HCT116 (cell line): ENCODE measurements around the gene ANKRD55. TPM values are rescaled to one million over a fixed set of nuclear protein-coding genes. Genes with fewer than 3 reads are reported as not detected.
"Not testable (repeated sequence)": the region's sequence is repeated elsewhere in the genome, so short reads cannot be mapped to it uniquely, and the experiment has no call there.

Source experiments
- ATAC-seq: fragments of 200-7000 bp; cut with Tn5 transposase; 2 replicates; pipeline ENCODE4 v1.9.1; 2020; ENCODE audit warnings: mild to moderate bottlenecking, moderate library complexity
- BruUV-seq: library from RNA; stranded (reverse); fragments of 400-500 nt; replicated peaks from 2 replicates; lab custom pipeline; 2021; lab: Mats Ljungman, UMichigan
- CTCF ChIA-PET: fragments of 300-600 bp; sonication (Branson Sonifier 250); formaldehyde crosslinking; loops from one replicate; lab custom pipeline; 2021; ENCODE audit warnings: antibody characterized with exemption; lab: Charles Lee
- POLR2A ChIA-PET: fragments of 300-600, 350-600 bp; sonication (Branson Sonifier 250); formaldehyde crosslinking; loops from one replicate; lab custom pipeline; 2021; ENCODE audit warnings: antibody characterized with exemption; lab: Charles Lee
- RAD21 ChIA-PET, 2 experiments: fragments of 300-600 bp; sonication (Branson Sonifier 250); formaldehyde crosslinking; loops; one replicate each; lab custom pipeline; 2023; ENCODE audit warnings: low total read pairs in 2 of 2; ENCODE audit not compliant: uncharacterized antibody in 2 of 2, unreplicated experiment in 2 of 2, low non-redundant PET in 1 of 2; lab: Charles Lee
- DNase-seq: peaks from one replicate; pipeline ENCODE4 v3.0.0-alpha.2; 2010; ENCODE audit warnings: low read depth, low spot score
- H2AFZ ChIP-seq: fragments of 200-600 bp; shearing (Covaris generic), sonication (generic); 2 replicates; pipeline ENCODE4 v1.6.1; 2017; ENCODE audit warnings: low read depth, mixed run types, mixed read lengths, antibody characterized with exemption, low read length; ENCODE audit not compliant: poor library complexity, severe bottlenecking
- H3K27ac ChIP-seq: 2 replicates; pipeline ENCODE4 v1.5.1; 2012; ENCODE audit warnings: low read depth, low read length
- H3K27me3 ChIP-seq: fragments of 200-600 bp; sonication (generic); 2 replicates; pipeline ENCODE4 v1.6.1; 2016; ENCODE audit warnings: mixed run types, low read length, mixed read lengths; ENCODE audit not compliant: insufficient read depth
- H3K36me3 ChIP-seq, 2 experiments: fragments of 200-500 bp in 1 of 2; fragments of 200-600 bp in 1 of 2; sonication (Bioruptor generic) in 1 of 2; sonication (generic) in 1 of 2; 2 replicates each; pipeline versions ENCODE4 v1.5.1 to v1.6.1; 2014 to 2016; ENCODE audit warnings: low read length in 2 of 2, inconsistent platforms in 1 of 2, mixed read lengths in 1 of 2, mixed run types in 1 of 2; ENCODE audit not compliant: insufficient read depth in 2 of 2, control insufficient read depth in 1 of 2
- H3K4me1 ChIP-seq, 2 experiments: fragments of 200-600 bp in 1 of 2; sonication (generic) in 1 of 2; 2 replicates each; pipeline versions ENCODE4 v1.5.1 to v1.6.1; 2012 to 2017; ENCODE audit warnings: low read length in 2 of 2, inconsistent platforms in 1 of 2, mild to moderate bottlenecking in 1 of 2, mixed read lengths in 1 of 2, mixed run types in 1 of 2, moderate library complexity in 1 of 2; ENCODE audit not compliant: insufficient read depth in 2 of 2, control insufficient read depth in 1 of 2
- H3K4me2 ChIP-seq: fragments of 200-600 bp; sonication (generic); 2 replicates; pipeline ENCODE4 v1.6.1; 2017; ENCODE audit warnings: mixed run types, low read length, mixed read lengths
- H3K4me3 ChIP-seq, 2 experiments: fragments of 200-600 bp in 1 of 2; sonication (generic) in 1 of 2; replicated peaks in 1 of 2; 2 replicates each; pipeline ENCODE4 v1.5.1; 2011 to 2016; ENCODE audit warnings: low read length in 2 of 2, control low read depth in 1 of 2, low read depth in 1 of 2, mild to moderate bottlenecking in 1 of 2, mixed read lengths in 1 of 2, mixed run types in 1 of 2
- H3K79me2 ChIP-seq: fragments of 200-600 bp; sonication (generic); 2 replicates; pipeline ENCODE4 v1.6.1; 2017; ENCODE audit warnings: mild to moderate bottlenecking, mixed run types, low read length, moderate library complexity, mixed read lengths; ENCODE audit not compliant: insufficient read depth
- H3K9ac ChIP-seq: fragments of 200-600 bp; sonication (generic); 2 replicates; pipeline ENCODE4 v1.6.1; 2016; ENCODE audit warnings: low read length, mixed read lengths
- H3K9me2 ChIP-seq: fragments of 200-600 bp; sonication (generic), shearing (Covaris generic); 2 replicates; pipeline ENCODE4 v1.6.1; 2017; ENCODE audit warnings: mixed run types, mild to moderate bottlenecking, moderate library complexity; ENCODE audit not compliant: insufficient read depth
- H3K9me3 ChIP-seq, 2 experiments: fragments of 200-500 bp in 1 of 2; fragments of 200-600 bp in 1 of 2; sonication (Bioruptor generic) in 1 of 2; sonication (generic) in 1 of 2; 2 replicates each; pipeline ENCODE4 v1.6.1; 2014 to 2017; ENCODE audit warnings: low read length in 2 of 2, mixed read lengths in 2 of 2, inconsistent platforms in 1 of 2, low read depth in 1 of 2, mild to moderate bottlenecking in 1 of 2, mixed run types in 1 of 2, moderate library complexity in 1 of 2; ENCODE audit not compliant: control insufficient read depth in 1 of 2, insufficient read depth in 1 of 2
- H4K20me1 ChIP-seq: fragments of 200-600 bp; sonication (generic), shearing (Covaris generic); 2 replicates; pipeline ENCODE4 v1.6.1; 2017; ENCODE audit warnings: mixed run types, mild to moderate bottlenecking, moderate library complexity; ENCODE audit not compliant: insufficient read depth
- CBX3 ChIP-seq: IDR thresholded peaks from 2 replicates; pipeline ENCODE4 v1.6.1; 2012; ENCODE audit warnings: low read depth
- CEBPB ChIP-seq: IDR thresholded peaks from 2 replicates; pipeline ENCODE4 v1.6.1; 2012; ENCODE audit warnings: low read depth
- EGR1 ChIP-seq: IDR thresholded peaks from 2 replicates; pipeline ENCODE4 v1.6.1; 2012; ENCODE audit warnings: low read depth
- ELF1 ChIP-seq: IDR thresholded peaks from 2 replicates; pipeline ENCODE4 v1.6.1; 2012; ENCODE audit warnings: low read depth, borderline replicate concordance
- EZH2 ChIP-seq: fragments of 200-600 bp; sonication (generic); IDR thresholded peaks from 2 replicates; pipeline ENCODE4 v1.6.1; 2017; ENCODE audit warnings: antibody characterized with exemption, mixed run types
- EZH2phosphoT487 ChIP-seq: fragments of 200-600 bp; IDR thresholded peaks from 2 replicates; pipeline ENCODE4 v1.6.1; 2018; ENCODE audit warnings: antibody characterized with exemption, borderline replicate concordance
- FOSL1 ChIP-seq: IDR thresholded peaks from 2 replicates; pipeline ENCODE4 v1.6.1; 2012; ENCODE audit warnings: low read depth
- JUND ChIP-seq: IDR thresholded peaks from 2 replicates; pipeline ENCODE4 v1.6.1; 2012
- POLR2AphosphoS5 ChIP-seq: IDR thresholded peaks from 2 replicates; pipeline ENCODE4 v1.6.1; 2011; ENCODE audit warnings: mild to moderate bottlenecking, low read depth, low read length, moderate library complexity
- RAD21 ChIP-seq: IDR thresholded peaks from 2 replicates; pipeline ENCODE4 v1.6.1; 2012; ENCODE audit warnings: low read depth, mild to moderate bottlenecking
- SIN3A ChIP-seq: IDR thresholded peaks from 2 replicates; pipeline ENCODE4 v1.6.1; 2012; ENCODE audit warnings: low read depth
- YY1 ChIP-seq: IDR thresholded peaks from 2 replicates; pipeline ENCODE4 v1.6.1; 2011; ENCODE audit warnings: low read length, low read depth, moderate library complexity, mild to moderate bottlenecking; ENCODE audit not compliant: insufficient replicate concordance; ENCODE audit errors: extremely low read depth
- ZFX ChIP-seq: fragments of 450-650 bp; IDR thresholded peaks from 2 replicates; pipeline ENCODE4 v1.6.1; 2017
- ZNF274 ChIP-seq: fragments of 200-500 bp; sonication (Bioruptor generic); IDR thresholded peaks from 2 replicates; pipeline ENCODE4 v1.6.1; 2014; ENCODE audit warnings: mild to moderate bottlenecking, low read depth, low read length, inconsistent platforms
- intact Hi-C: fragments of 100-400 bp; cut with micrococcal nuclease; formaldehyde crosslinking; loops from 2 replicates; pipeline ENCODE4 v1.10.0; 2022
- total RNA-seq: library from RNA; stranded (reverse); gene quantifications from one replicate; pipeline ENCODE4 v1.2.1, GENCODE V29; 2021; ENCODE audit not compliant: unreplicated experiment
- TF ChIP-seq, protein P1 (sequence below): IDR thresholded peaks from 2 replicates; pipeline ENCODE4 v1.6.1; 2011; ENCODE audit warnings: mild to moderate bottlenecking, low read length, moderate library complexity; ENCODE audit not compliant: insufficient replicate concordance; ENCODE audit errors: extremely low read depth
- TF ChIP-seq, protein P2 (sequence below): IDR thresholded peaks from 2 replicates; pipeline ENCODE4 v1.6.1; 2012
- TF ChIP-seq, protein P3 (sequence below), 3 experiments: fragments of 200-600 bp in 1 of 3; sonication (generic) in 1 of 3; IDR thresholded peaks in 2 of 3; conservative IDR thresholded peaks in 1 of 3; 2 replicates each; pipeline ENCODE4 v1.5.1; 2012 to 2017; ENCODE audit warnings: low read depth in 2 of 3, low read length in 2 of 3, antibody characterized with exemption in 1 of 3, borderline replicate concordance in 1 of 3, control low read depth in 1 of 3, mild to moderate bottlenecking in 1 of 3, mixed read lengths in 1 of 3, mixed run types in 1 of 3, moderate library complexity in 1 of 3; ENCODE audit not compliant: insufficient read depth in 1 of 3

The ANKRD55 gene
- total RNA-seq, 1 experiment from 2014 or later: not detected

DNA sequence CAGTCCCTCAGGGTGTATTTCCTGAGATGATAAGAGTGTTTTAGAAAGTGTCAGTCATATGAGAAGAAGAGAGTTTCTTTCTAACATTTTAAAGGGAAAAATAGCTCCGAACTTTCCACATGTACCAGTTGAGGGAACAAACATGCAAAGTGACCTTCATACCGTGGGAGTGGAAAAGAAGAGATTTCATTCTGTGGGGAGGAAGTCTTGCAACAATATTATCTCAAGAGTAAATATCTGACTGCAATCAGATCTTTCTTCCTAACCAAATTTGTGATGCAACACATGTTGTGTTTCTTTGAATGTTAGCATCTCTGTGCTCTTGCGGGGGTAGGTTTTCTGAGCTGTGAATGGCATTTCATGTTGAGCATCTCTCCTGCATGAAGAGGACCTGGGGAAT, 30.6 kb downstream of the ANKRD55 start:
- no TSS peak for BruUV-seq
- CTCF ChIA-PET: interaction anchor here (4.4 kb wide), 1 partner anchor 266 kb away, joined by 102 read pairs; no protein-coding TSS in a partner anchor

DNA sequence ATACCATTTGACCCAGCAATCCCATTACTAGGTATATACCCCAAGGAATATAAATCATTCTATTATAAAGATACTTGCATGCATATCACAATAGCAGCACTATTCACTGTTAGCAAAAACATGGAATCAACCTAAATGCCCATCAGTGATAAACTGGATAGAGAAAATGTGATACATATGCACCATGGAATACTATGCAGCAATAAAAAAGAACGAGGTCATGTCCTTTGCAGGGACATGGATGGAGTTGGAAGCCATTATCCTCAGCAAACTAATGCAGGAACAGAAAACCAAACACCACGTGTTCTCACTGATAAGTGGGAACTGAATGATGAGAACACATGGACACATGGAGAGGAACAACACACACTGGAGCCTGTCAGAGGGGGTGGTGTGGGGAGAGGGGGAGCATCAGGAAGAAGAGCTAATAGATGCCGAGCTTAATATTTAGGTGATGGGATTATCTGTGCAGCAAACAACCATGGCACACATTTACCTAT, 31.3 kb downstream of the ANKRD55 start:
- ATAC-seq, H3K4me1 ChIP-seq, H3K79me2 ChIP-seq, H3K4me3 ChIP-seq, DNase-seq, H3K27me3 ChIP-seq, H3K9me2 ChIP-seq, H3K27ac ChIP-seq, H4K20me1 ChIP-seq, H3K4me2 ChIP-seq, BruUV-seq, H3K36me3 ChIP-seq, H2AFZ ChIP-seq, H3K9me3 ChIP-seq, H3K9ac ChIP-seq: not testable (repeated sequence)
- ChIA-PET RAD21 (interaction anchor here (2.5 to 2.7 kb wide), 2 partner anchors 265 to 266 kb away, joined by 19 to 20 read pairs; no protein-coding TSS in a partner anchor), POLR2A (interaction anchor here (2.7 kb wide), 1 partner anchor 266 kb away, joined by 10 read pairs; no protein-coding TSS in a partner anchor), CTCF (interaction anchor here (0.6 to 4.4 kb wide), 5 partner anchors 130 to 303 kb away, joined by 3 to 102 read pairs (median 5); no protein-coding TSS in a partner anchor)
- intact Hi-C loops: loop anchor here (1.0 to 5.0 kb wide), 5 partner anchors 62 to 1030 kb away; partner anchors contain the start of gene SLC38A9

More for the DNA sequence above, 30.6 kb downstream of the ANKRD55 start:
- Histone ChIP-seq H4K20me1 (no peaks in the 10 kb centered on the region), H3K4me2 (no peak overlapping the region), H3K4me1 (no peaks in the 10 kb centered on the region), H3K27me3 (no peaks in the 10 kb centered on the region), H3K9me3 (no peaks in the 10 kb centered on the region), H3K9ac (no peak overlapping the region), H3K79me2 (no peaks in the 10 kb centered on the region), H3K4me3 (no peak overlapping the region), H2AFZ (no peak overlapping the region), H3K9me2 (no peaks in the 10 kb centered on the region), H3K36me3 (no peaks in the 10 kb centered on the region), H3K27ac (no peak overlapping the region)
- POLR2A ChIA-PET: no interaction called here
- TF ChIP-seq SIN3A (no peak), CBX3 (no peak), EZH2phosphoT487 (no peak), EGR1 (no peak), ZFX (no peak), POLR2AphosphoS5 (no peak), RAD21 (no peak), ZNF274 (no peak), ELF1 (no peak), CEBPB (no peak), YY1 (no peak), JUND (no peak), FOSL1 (no peak), EZH2 (no peak)
- TF ChIP-seq, protein P1, sequence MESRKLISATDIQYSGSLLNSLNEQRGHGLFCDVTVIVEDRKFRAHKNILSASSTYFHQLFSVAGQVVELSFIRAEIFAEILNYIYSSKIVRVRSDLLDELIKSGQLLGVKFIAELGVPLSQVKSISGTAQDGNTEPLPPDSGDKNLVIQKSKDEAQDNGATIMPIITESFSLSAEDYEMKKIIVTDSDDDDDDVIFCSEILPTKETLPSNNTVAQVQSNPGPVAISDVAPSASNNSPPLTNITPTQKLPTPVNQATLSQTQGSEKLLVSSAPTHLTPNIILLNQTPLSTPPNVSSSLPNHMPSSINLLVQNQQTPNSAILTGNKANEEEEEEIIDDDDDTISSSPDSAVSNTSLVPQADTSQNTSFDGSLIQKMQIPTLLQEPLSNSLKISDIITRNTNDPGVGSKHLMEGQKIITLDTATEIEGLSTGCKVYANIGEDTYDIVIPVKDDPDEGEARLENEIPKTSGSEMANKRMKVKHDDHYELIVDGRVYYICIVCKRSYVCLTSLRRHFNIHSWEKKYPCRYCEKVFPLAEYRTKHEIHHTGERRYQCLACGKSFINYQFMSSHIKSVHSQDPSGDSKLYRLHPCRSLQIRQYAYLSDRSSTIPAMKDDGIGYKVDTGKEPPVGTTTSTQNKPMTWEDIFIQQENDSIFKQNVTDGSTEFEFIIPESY: no peak
- TF ChIP-seq, protein P2, sequence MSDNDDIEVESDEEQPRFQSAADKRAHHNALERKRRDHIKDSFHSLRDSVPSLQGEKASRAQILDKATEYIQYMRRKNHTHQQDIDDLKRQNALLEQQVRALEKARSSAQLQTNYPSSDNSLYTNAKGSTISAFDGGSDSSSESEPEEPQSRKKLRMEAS: no peak
- TF ChIP-seq, protein P3, sequence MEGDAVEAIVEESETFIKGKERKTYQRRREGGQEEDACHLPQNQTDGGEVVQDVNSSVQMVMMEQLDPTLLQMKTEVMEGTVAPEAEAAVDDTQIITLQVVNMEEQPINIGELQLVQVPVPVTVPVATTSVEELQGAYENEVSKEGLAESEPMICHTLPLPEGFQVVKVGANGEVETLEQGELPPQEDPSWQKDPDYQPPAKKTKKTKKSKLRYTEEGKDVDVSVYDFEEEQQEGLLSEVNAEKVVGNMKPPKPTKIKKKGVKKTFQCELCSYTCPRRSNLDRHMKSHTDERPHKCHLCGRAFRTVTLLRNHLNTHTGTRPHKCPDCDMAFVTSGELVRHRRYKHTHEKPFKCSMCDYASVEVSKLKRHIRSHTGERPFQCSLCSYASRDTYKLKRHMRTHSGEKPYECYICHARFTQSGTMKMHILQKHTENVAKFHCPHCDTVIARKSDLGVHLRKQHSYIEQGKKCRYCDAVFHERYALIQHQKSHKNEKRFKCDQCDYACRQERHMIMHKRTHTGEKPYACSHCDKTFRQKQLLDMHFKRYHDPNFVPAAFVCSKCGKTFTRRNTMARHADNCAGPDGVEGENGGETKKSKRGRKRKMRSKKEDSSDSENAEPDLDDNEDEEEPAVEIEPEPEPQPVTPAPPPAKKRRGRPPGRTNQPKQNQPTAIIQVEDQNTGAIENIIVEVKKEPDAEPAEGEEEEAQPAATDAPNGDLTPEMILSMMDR (IDR thresholded peaks at IDR 0.05 in 2 of 3, conservative IDR thresholded peaks at IDR 0.05 in 1 of 3; ENCODE audit: borderline replicate concordance in 1 of 3, insufficient read depth in 1 of 3, low read depth in 2 of 3, low read length in 2 of 3): no peak
- ATAC-seq (no peak), DNase-seq (no peak)
- RAD21 ChIA-PET: no interaction called here
- intact Hi-C loops: loop anchor here (5.0 kb wide), 1 partner anchor 490 kb away; the partner anchor contains the start of gene SLC38A9
